PC-3 (cell line): Measurements from ENCODE around the gene PRPF39.

ENCODE experiments used
- EZH2 ChIP-seq: fragments of 300-600 bp; sonication (generic); IDR thresholded peaks from one replicate; pipeline ENCODE4 v1.6.1; 2017; ENCODE audit warnings: antibody characterized with exemption, mild to moderate bottlenecking, low read length; ENCODE audit not compliant: unreplicated experiment
- EZH2phosphoT487 ChIP-seq: fragments of 300-600 bp; sonication (generic); IDR thresholded peaks from 2 replicates; pipeline ENCODE4 v1.6.1; 2018; ENCODE audit warnings: mild to moderate bottlenecking, antibody characterized with exemption, low read length, borderline replicate concordance
- TF ChIP-seq, protein P1 (sequence below): fragments of 300-600 bp; sonication (generic); conservative IDR thresholded peaks from 2 replicates; pipeline ENCODE4 v1.5.1; 2017; ENCODE audit warnings: antibody characterized with exemption, low read depth, mild to moderate bottlenecking, low read length

DNA sequence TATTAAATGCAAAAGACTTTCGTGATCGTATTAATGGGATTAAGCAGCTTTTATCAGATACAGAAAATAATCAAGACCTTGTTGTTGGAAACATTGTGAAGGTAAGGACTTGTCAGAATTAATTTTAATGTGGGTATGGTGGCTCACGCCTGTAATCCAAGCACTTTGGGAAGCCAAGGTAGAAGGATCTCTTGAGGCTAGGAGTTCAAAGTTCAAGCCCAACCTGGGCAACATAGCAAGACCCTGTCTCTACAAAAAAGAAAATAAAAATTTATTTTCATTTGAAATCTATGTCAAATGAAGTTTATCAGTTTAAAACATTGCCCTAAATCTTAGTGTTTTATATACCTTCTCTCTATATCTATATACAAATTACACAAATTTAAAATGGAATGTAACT is 17.2 kb upstream of the PRPF39 start:
- TF ChIP-seq, protein P1, sequence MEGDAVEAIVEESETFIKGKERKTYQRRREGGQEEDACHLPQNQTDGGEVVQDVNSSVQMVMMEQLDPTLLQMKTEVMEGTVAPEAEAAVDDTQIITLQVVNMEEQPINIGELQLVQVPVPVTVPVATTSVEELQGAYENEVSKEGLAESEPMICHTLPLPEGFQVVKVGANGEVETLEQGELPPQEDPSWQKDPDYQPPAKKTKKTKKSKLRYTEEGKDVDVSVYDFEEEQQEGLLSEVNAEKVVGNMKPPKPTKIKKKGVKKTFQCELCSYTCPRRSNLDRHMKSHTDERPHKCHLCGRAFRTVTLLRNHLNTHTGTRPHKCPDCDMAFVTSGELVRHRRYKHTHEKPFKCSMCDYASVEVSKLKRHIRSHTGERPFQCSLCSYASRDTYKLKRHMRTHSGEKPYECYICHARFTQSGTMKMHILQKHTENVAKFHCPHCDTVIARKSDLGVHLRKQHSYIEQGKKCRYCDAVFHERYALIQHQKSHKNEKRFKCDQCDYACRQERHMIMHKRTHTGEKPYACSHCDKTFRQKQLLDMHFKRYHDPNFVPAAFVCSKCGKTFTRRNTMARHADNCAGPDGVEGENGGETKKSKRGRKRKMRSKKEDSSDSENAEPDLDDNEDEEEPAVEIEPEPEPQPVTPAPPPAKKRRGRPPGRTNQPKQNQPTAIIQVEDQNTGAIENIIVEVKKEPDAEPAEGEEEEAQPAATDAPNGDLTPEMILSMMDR, result no peak
- TF ChIP-seq EZH2 (no peak), EZH2phosphoT487 (no peak)
